HG02870 (cell line): ENCODE results near the gene COPS4.
"Not testable (repeated sequence)": the region's sequence is repeated elsewhere in the genome, so short reads cannot be mapped to it uniquely, and the experiment has no call there.

ENCODE experiments used
- ATAC-seq: cut with Tn5 transposase; IDR thresholded peaks from one replicate; pipeline ENCODE4 v1.9.1; 2021; ENCODE audit warnings: mild to moderate bottlenecking, moderate library complexity; ENCODE audit not compliant: unreplicated experiment

Gene COPS4

DNA sequence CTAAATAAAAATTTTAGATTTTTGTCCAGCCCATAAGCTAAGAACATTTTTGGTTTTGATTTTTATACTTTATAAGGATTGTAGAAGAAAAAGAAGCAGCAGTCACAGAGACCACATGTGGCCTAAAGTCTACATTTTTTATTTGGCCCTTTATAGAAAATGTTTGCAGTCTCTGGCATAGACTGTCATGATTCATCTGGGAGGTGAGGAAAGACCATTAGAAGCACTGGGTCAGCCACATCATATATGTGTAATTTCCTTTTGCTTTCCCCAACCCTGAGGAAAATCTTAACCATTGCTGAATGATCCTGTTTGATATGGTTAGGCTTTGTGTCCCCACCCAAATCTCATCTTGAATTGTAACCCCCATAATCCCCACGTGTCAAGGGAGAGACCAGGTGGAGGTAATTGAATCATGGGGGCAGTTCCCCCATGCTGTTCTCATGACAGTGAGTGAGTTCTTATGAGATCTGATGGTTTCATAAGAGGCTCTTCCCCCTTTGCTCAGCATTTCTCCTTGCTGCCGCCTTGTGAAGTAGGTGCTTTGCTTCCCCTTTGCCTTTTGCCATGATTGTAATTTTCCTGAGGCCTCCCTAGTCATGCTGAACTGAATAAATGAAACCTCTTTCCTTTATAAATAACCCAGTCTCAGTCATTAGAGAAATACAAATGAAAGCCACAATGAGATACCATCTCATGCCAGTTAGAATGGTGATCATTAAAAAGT, 12.1 kb upstream of the COPS4 start:
- no peak for ATAC-seq

DNA sequence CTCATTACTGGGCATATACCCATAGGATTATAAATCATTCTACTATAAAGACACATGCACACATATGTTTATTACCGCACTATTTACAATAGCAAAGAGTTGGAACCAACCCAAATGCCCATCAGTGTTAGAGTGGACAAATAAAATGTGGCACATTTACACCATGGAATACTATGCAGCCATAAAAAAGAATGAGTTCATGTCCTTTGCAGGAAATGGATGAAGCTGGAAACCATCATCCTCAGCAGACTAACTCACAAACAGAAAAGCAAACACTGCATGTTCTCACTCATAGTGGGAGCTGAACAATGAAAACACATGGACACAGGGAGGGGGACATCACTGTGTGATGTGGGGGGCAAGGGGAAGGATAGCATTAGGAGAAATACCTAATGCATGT, 11.4 kb upstream of the COPS4 start:
- not testable (repeated sequence) for ATAC-seq

DNA sequence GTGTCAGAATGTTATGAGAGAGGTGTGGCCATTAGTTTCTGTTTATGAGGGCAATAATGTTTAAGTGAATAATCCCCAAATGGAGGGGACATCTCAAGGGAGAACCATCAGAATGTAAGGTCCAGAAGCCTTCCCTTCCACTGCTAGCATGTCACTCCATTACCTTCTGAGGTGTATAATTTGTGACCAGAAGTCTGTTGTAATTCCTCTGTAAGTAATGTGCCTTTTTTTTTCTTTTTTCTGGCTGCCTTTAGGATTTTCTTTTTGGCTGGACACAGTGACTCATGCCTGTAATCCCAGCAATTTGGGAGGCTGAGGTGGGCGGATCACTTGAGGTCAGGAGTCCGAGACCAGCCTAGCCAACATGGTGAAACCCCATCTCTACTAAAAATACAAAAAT, 10.8 kb upstream of the COPS4 start:
- no peak for ATAC-seq

DNA sequence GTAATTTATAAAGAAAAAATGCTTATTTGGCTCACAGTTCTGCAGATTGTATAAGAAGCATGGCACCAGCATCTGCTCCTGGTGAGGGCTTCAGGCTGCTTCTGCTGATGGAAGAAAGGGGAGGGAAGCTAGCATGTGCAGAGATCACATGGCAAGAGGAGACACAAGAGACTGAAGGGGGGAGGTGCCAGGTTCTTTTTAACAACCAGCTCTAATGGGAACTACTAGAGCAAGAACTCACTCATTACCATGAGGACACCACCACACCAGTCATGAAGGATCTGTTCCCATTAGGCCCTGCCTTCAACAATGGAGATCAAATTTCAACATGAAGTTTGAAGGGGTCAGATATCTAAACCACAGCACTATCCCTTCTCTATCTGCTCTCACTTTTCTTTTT, 9.4 kb upstream of the COPS4 start:
- ATAC-seq: no peak

DNA sequence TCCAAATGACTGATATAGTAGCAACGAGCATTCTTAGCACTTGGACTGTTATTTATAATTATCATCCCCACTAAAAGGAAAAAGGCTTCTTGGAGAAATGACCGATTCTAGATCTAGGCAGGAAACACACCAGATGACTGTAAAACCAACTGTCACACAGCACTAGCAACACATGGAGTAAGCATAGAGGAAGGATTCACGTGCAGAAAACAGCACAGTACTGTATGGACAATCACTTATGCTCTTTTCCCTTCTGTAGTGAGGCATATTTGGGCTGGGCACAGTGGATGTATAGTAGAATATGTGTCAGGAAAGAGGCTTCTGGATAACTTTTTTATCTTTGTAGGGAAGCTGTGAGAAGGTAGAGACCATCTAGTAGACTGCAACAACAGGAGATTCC, 6.0 kb upstream of the COPS4 start:
- ATAC-seq: no peak

DNA sequence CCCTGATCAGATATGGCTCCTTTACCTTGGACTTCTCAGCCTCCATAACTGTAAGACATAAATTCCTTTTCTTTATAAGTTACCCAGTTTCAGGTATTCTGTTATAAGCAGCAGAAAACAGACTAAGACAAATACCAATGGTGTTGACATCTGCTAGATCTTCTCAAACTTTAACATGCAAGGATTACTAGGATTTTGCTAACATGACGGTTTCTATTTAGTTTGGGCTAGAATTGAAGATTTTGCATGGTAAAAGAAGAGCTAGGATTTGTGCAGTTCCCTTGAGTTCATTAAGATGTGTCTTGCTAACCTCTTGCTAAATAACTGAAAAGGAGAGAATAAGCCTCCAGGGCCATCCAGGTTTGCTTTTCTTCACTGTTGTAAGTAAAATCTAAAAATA, 5.3 kb upstream of the COPS4 start:
- ATAC-seq: no peak

DNA sequence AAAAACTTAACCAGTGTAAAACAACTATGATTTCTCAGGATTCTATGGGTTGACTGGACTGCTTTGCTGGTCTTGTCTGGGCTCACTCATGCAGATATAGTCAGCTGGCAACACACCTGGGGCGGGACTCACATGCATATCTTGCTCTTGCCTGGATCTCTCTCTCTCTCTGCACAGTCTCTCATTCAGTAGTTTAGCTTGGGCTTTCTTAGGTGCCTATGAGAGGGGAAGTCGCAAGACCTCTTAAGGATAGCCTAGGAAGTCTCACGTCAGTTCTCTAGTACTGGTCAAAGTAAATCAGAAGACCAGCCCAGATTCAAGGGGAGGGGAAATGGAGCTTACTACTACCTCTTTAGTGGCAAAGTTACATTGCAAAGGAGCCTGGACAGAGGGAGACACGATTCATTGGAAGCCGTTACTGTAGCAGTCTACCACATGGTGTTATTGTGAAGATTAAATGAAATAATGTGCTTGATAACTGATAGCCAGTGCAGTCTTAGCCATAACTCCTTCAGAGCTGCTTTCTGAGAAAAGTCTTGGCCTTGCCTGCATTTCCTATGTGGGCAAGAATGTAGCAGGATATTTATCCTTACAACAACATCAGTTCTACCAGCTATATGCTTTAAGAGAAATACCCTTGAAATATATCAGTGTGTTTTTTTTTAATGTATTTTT, 2.1 kb downstream of the COPS4 start:
- ATAC-seq: no peak

DNA sequence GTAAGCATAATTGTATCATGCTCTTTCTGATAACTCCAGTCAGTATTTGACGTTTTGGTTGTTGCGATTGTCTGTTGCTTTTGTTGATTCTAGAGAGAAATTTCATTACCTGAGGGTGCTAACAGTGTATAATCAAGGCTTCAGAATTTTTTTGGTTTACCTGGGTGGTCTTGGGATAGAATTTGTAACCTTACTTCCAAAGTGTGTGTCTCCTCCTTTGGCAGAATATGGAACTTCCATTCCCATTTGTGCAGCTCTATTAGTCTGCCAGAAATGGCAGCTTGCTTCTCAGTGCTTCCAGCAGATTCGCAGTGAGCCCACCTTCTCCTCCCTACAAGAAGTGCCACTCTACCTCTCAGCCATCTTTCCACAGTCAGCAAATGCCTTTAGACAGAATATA, 5.3 kb downstream of the COPS4 start:
- no peak for ATAC-seq

DNA sequence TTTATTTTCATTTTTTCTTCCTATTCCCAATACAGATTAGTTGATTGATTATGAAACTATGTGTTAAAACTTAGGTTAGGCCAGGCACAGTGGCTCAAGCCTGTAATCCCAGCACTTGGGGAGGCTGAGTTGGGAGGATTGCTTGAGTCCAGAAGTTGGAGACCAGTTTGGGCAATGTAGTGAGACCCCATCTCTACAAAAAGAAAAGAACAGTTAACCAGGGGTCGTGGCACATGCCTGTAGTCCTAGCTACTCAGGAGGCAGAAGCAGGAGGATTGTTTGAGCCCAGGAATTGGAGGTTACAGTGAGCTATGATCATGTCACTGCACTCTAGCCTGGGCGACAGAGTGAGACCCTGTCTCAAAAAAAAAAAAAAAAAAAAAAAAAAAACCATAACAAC, 8.2 kb downstream of the COPS4 start:
- not testable (repeated sequence) for ATAC-seq

DNA sequence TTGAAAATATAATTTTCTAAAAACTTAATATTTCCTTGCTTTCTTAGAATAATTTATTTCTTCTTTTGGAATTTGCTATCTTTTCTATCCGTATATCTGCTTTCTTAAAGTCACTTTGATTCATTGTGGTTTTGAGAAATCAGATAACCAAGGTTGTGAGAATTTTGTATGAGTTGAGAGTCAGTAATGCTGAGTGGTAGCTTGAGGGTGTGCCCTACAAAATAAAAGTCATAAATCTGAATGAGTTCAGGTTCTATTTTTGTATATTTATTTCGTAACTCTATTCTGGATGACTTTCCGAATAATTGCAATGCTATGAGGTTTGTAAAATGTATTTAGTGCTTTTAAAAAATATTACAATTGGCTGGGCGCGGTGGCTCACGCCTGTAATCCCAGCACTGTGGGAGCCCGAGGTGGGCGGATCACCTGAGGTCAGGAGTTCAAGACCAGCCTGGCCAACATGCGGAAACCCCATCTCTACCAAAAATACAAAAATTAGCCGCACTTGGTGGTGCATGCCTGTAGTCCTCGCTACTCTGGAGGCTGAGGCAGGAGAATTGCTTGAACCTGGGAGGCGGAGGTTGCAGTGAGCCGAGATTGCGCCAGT, 8.9 kb downstream of the COPS4 start:
- ATAC-seq: no peak

DNA sequence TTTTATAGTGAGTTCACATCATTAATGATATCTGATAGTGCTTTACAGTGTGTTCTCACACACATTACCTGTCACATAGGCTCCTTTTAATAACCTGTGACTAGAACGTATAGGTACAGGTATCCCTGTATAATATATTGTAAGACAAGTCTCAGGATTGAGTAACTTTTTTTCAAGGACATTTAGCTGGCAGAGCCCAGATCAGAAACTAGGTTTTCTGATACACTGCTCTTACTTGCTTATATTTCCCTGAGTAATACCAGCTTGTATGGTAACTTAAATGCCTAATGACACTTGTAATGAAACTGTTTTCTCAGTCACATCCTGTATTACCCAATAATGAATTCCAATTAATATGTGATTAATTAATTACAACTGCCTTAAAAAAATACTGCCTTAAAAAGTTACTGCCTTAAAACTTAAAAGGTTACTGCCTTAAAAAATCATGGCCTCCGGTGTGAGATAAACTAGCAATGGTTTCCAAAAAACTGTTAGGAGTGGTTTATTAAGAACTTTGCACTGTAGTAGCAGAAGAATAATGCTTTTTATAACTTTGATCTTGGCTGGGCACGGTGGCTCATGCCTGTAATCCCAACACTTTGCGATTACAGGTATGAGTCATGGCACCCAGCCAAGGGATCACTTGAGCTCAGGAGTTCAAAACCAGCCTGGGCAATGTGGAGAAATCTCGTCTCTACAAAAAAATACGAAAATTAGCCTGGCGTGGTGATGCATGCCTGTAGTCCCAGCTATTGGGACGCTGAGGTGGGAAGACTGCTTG, 11.9 kb downstream of the COPS4 start:
- no peak for ATAC-seq

DNA sequence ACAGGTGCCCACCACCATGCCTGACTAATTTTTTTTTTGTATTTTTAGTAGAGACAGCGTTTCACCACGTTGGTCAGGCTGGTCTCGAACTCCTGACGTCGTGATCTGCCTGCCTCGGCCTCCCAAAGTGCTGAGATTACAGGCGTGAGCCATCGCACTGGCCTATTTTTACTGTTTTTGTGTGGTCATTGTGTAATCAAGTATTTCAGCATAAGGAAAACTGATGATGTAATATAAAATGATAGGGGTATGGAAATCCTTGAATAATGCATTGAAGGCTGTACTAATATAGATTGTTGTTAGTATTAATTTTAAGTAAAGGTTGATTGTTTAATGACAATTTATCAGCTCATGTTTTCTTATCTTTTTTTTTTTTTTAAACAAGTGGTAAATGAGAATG, 13.8 kb downstream of the COPS4 start:
- not testable (repeated sequence) for ATAC-seq

DNA sequence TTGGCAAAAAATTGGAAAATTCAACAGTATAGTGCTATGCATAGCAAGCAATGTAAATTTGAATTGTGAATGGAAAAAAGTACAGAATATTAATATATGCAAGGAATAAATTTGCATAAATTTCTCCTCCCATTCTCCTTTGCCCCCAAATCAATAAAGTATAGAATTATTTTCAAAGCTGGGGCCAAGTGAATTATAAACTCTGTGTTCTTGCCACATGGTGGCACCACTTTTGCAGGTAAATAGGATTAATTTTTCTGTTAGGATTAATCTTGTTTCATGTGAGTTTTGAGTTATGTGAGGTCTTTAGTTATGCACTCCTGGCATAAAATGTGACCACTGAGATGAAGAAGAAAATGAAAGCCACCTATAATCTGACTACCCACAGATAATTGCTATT, 19.9 kb downstream of the COPS4 start:
- ATAC-seq: no peak

DNA sequence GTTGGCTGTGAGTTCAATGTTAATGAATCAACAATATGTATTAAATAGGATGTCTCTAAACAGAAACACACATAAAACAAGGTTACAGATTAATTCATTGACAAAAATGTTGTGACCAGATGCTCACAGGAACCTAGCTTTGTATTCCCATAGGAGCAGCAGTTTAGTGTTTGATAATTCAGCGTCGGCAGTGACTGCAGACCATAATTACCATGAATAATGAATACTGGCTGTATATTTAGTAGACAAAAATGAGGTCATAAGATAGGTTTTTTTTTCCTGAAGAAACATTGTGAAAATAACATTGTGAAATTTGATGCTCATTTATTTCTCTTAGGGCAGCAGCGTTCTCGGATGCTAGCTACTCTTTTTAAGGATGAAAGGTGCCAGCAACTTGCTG, 27.8 kb downstream of the COPS4 start:
- no peak for ATAC-seq

DNA sequence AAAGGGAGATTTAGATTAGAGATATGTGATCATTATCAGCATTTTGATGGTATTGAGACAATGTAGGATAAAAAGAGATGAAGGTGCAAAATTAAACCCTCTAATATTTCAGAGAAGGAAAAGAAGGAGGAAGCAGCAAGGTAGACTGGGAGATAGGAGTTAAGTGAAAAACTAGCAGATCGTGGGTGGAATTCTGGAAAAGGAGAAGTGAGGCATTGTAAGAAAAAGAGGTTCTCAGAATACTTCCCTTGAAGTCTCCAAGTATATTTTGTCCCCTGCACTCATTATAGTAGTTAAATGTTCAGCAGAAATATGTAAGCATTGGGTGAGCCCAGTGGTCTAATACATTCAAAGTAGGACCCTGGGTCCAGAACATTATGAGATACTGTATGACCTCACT, 30.3 kb downstream of the COPS4 start:
- no peak for ATAC-seq

DNA sequence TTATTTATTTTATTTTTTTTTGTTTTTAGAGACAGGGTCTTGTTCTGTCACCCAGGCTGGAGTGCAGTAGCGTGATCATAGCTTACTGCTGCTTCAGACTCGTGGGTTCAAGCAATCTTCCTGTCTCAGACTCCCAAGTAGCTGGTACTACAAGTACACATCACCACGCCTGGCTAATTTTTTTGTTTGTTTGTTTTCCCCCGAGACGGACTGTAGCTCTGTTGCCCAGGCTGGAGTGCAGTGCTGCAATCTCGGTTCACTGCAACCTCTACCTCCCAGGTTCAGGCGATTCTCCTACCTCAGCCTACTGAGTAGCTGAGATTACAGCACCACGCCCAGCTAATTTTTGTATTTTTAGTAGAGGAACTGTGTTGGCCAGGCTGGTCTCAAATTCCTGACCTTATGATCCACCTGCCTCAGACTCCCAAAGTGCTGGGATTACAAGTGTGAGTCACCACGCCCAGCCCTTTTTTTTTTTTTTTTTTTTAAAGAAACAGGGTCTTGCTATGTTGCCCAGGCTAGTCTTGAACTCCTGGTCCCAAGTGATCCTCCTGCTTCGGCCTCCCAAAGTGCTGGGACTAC, 32.2 kb downstream of the COPS4 start:
- no peak for ATAC-seq

DNA sequence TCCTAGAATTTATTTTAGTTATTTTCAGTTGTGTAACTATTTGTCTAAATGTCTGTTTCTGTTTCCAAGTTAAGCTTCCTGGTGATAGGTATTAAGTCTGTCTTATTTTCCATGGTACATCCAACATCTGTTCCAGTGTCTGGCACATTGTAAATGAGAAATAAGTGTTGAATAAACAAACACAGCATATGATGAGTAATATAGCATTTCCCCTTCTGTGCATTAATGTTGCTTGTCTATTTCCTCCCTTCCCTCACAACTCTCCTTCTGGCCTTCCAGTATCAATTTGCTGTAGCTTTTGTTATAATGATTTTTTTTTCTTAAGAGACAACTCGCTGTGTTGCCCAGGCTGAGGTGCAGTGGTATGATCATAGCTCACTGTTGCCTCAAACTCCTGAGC, 36.1 kb downstream of the COPS4 start:
- no peak for ATAC-seq

DNA sequence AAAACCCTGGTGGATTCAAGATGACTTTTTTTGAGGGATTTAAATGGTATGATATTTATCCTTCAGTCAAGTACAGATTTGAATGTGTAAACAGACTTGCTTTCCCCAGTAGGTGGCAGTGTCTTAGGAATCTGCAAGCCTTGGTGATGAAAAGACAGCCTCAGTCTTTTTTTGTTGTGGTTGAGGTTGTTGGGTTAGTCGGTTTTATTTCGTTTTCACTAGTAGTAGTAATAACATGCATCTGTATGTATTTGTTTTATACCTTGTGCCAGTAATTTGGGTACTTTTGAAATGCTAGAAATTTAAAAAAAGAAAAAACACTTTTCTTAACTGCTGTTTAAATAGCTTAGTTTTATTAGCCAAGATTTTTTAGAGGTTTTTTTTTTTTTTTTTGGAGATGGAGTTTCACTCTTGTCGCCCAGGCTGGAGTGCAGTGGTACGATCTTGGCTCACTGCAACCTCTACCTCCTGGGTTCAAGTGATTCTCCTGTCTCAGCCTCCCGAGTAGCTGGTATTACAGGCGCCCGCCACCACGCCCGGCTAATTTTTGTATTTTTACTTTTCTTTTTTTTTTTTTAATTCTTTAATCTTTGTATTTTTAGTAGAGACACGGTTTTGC, 39.2 kb downstream of the COPS4 start:
- peak; percentile 86 for ATAC-seq

DNA sequence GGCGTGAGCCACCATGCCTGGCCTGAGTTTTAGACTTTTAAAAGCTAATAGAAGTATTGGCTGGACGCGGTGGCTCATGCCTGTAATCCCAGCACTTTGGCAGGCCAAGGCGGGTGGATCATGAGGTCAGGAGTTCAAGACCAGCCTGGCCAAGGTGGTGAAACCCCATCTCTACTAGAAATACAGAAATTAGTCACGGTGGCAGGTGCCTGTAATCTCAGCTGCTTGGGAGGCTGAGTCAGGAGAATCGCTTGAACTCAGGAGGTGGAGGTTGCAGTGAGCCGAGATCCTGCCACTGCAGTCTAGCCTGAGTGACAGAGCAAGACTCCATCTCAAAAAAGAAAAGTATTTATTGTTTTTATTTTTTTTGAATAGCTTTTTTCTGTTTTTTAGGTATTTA, 39.8 kb downstream of the COPS4 start:
- not testable (repeated sequence) for ATAC-seq

DNA sequence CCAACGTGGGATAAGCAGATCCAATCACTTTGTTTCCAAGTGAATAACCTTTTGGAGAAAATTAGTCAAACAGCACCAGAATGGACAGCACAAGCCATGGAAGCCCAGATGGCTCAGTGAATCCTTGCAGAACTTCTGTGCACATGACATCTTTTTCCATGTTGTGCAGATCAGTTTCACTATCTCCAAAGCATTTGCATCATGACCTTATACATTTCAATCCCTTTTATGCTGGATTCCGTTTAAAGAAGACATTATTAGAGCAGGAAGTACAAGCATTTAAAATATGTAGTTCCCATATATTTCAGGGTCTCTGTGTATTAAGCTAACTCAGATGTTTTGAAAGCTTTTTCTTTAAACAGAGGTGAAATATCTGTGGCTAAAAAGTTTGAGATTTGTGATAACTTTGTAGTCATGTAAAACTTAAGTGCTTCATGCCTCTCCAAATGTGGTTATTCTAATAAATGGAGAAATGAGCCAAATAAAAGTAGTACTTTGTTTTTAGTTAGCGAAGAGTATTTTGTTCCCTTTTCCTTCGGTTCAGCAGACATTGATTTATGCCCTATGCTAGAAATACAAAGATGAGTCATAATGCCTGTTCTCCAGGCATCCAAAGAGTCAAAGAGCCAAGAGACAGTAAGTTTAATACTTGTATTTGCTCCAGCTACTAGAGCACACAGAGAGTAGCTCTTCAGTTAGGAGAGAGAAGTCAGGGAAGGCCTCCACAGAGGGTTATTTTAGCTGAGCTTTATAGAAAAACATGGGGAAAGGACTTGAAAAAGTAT, 40.5 kb downstream of the COPS4 start:
- ATAC-seq: no peak
